Measurements from ENCODE around the gene PIK3R2.
"Not testable (repeated sequence)": the region's sequence is repeated elsewhere in the genome, so short reads cannot be mapped to it uniquely, and the experiment has no call there.

DNA sequence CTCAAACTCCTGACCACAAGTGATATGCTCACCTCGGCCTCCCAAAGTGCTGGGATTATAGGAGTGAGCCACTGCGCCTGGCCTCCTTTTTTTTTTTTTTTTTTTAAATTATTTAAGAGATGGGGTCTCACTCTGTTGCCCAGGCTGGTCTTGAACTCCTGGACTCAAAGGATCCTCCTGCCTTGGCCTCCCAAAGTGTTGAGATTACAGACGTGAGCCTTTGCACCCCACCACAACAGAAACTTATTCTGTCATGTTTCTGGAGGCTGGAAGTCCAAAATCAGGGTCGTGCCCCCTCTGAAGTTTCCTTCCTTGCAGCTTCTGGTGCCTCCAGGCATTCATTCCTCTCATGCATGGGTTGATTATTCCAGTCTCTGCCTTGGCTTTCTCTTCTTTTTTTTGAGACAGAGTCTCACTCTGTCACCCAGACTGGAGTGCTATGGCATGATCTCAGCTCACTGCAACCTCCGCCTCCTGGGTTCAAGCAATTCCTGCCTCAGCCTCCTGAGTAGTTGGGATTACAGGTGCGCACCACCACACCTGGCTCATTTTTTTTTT lies 6.2 kb downstream of the PIK3R2 start:
- TF ChIP-seq, protein P1, sequence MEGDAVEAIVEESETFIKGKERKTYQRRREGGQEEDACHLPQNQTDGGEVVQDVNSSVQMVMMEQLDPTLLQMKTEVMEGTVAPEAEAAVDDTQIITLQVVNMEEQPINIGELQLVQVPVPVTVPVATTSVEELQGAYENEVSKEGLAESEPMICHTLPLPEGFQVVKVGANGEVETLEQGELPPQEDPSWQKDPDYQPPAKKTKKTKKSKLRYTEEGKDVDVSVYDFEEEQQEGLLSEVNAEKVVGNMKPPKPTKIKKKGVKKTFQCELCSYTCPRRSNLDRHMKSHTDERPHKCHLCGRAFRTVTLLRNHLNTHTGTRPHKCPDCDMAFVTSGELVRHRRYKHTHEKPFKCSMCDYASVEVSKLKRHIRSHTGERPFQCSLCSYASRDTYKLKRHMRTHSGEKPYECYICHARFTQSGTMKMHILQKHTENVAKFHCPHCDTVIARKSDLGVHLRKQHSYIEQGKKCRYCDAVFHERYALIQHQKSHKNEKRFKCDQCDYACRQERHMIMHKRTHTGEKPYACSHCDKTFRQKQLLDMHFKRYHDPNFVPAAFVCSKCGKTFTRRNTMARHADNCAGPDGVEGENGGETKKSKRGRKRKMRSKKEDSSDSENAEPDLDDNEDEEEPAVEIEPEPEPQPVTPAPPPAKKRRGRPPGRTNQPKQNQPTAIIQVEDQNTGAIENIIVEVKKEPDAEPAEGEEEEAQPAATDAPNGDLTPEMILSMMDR (conservative IDR thresholded peaks at IDR 0.05; ENCODE audit: low read depth, low read length): not testable (repeated sequence)
- TF ChIP-seq EZH2 (IDR thresholded peaks at IDR 0.05; ENCODE audit: borderline replicate concordance, low read depth, low read length, poor library complexity, severe bottlenecking): not testable (repeated sequence)

All from A673 (cell line).